Ectodermal cell (in vitro differentiated cells): ENCODE results near the gene TOP2B.

Experiments
- H3K27ac ChIP-seq: 2 replicates; pipeline ENCODE4 v1.7.0; 2013; ENCODE audit warnings: mild to moderate bottlenecking, low read depth, low read length; ENCODE audit not compliant: insufficient read depth, poor library complexity, severe bottlenecking
- H3K27me3 ChIP-seq: 2 replicates; pipeline ENCODE4 v1.7.0; 2013; ENCODE audit warnings: mild to moderate bottlenecking, low read length; ENCODE audit not compliant: insufficient read depth, control insufficient read depth, poor library complexity, severe bottlenecking
- H3K36me3 ChIP-seq: one replicate; pipeline ENCODE4 v1.7.0; 2013; ENCODE audit warnings: low read length; ENCODE audit not compliant: control insufficient read depth, insufficient read depth
- H3K4me1 ChIP-seq: one replicate; pipeline ENCODE4 v1.7.0; 2013; ENCODE audit warnings: low read length; ENCODE audit not compliant: control insufficient read depth, insufficient read depth
- H3K4me3 ChIP-seq: 2 replicates; pipeline ENCODE4 v1.7.0; 2013; ENCODE audit warnings: low read depth, low read length, control low read depth; ENCODE audit not compliant: insufficient read depth
- H3K9me3 ChIP-seq: 2 replicates; pipeline ENCODE4 v1.7.0; 2013; ENCODE audit warnings: mild to moderate bottlenecking, low read length, moderate library complexity; ENCODE audit not compliant: control insufficient read depth
- WGBS, 2 experiments: methylation state at CpG; one replicate each; pipeline ENCODE4 v1.1.7; 2013; ENCODE audit warnings: missing lambda C conversion rate in 2 of 2; 5-methylcytosine and 5-hydroxymethylcytosine counted together

TOP2B gene

GRCh38 chr3:25593001-25593400 lies 71.7 kb downstream of the TOP2B start:
- no peak overlapping the region for H3K4me3 ChIP-seq
- H3K9me3 ChIP-seq, result no peaks in the 10 kb centered on the region
- H3K27me3 ChIP-seq, result no peaks in the 10 kb centered on the region
- peaks cover 15% of the 10 kb centered on the region for H3K36me3 ChIP-seq
- H3K27ac ChIP-seq, result no peak overlapping the region
- H3K4me1 ChIP-seq, result no peaks in the 10 kb centered on the region

- Histone ChIP-seq H3K4me1 (no peaks in the 10 kb centered on the region), H3K4me3 (no peak overlapping the region), H3K27ac (no peak overlapping the region), H3K36me3 (peaks cover 10% of the 10 kb centered on the region), H3K27me3 (no peaks in the 10 kb centered on the region), H3K9me3 (no peaks in the 10 kb centered on the region)
- WGBS, 2 experiments, result 79 to 89% methylated on average over 3 of the region's 3 CpGs
Measured at GRCh38 chr3:25592510-25592968, 72.2 kb downstream of the TOP2B start.

DNA sequence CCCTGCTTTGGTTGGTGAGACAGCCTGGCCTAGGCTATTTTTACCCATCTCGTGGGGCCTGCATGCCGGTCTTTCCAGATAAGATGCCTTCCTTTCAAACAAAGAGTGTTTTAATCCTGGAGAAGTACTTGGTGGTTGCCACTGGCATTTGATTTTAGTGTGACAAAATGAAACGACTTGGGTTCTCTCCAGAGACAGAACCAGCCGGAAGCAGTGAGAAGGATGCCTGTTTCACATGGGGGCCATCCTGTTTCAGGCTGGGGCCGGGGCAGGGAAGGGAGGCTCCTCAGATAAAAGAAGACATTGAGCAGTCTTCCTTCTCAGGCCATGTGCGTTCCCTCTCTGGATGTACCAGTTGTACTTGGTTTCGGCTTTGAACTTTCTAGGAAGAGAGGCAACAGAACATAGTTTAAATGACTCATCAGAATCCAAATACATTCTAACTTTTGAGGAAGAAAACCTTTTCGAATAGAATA lies 74.9 kb downstream of the TOP2B start:
- Histone ChIP-seq H3K4me3 (no peak overlapping the region), H3K27ac (no peak overlapping the region), H3K4me1 (no peaks in the 10 kb centered on the region), H3K27me3 (no peaks in the 10 kb centered on the region), H3K36me3 (no peaks in the 10 kb centered on the region), H3K9me3 (no peaks in the 10 kb centered on the region)
- 92 to 94% methylated on average over 8 of the region's 8 CpGs for WGBS, 2 experiments

DNA sequence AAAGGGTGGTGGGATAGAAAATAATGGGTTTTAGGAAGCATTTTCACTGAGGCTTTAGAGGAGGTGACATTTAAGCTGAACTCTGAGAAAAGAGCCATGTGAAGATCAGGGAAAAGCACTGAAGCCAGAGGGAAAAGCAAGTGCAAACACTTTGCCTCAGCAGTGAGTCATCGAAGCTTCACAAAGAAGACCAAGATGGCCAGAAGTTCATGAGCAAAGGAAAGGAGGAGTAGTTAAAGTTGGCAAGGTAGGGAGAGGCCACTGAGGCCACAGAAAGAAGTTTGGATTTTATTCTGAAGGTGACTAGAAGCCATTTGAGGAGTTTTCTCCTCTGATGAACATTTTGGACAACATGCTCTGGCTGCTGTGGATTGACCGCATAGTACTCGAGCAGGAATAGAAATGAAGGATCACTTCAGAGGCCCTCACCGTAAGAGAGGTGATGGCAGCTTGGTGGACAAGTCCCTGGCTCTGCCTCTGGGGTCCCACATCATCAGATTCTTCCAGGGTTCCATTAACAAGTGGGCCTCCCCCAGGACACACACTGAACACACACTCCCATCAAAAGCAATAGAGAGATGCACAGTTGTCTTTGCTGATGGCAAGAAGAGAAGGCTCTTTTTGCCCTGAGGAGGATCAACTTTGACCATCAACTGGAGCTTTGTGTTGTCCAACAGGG lies 75.5 kb downstream of the TOP2B start:
- Histone ChIP-seq H3K27ac (no peak overlapping the region), H3K4me3 (no peak overlapping the region), H3K9me3 (no peaks in the 10 kb centered on the region), H3K27me3 (no peaks in the 10 kb centered on the region), H3K4me1 (no peaks in the 10 kb centered on the region), H3K36me3 (no peaks in the 10 kb centered on the region)
- 92 to 97% methylated on average over 4 of the region's 4 CpGs for WGBS, 2 experiments

DNA sequence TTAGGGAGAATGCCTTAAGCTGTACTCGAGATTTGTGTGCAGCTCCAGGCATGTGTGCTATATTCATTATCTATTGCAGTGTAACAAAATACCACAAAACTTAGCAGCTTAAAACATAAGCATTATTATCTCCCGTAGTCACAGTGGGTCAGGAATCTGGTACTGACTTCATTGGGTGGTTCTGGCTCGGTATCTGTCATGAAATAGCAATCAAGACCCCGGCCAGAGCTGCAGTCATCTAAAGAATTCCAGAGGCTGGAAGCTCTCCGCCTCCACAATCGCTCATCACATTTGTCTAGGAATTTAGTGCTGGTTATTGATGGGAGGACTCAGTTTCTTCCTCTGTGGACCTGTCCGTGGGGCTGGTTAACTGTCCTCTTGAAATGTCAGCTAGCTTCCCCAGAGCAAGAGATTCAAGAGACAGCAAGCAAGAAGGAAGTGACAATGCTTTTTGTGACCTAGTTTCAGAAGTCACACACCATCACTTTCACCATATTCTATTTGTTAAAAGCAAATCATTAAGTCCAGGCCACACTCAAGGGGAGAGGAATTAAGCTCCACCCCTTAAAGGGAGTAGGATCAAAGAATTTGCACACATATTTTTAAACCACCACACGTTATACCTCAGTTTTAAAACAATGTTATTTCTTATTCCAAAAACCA lies 76.1 kb downstream of the TOP2B start:
- H3K9me3 ChIP-seq, result no peaks in the 10 kb centered on the region
- H3K27me3 ChIP-seq, result no peaks in the 10 kb centered on the region
- 94 to 96% methylated on average over 7 of the region's 8 CpGs for WGBS, 2 experiments
- no peak overlapping the region for H3K4me3 ChIP-seq
- no peak overlapping the region for H3K27ac ChIP-seq
- no peaks in the 10 kb centered on the region for H3K4me1 ChIP-seq
- no peaks in the 10 kb centered on the region for H3K36me3 ChIP-seq

GRCh38 chr3:25587975-25588374 lies 76.7 kb downstream of the TOP2B start:
- no peaks in the 10 kb centered on the region for H3K36me3 ChIP-seq
- no peak overlapping the region for H3K27ac ChIP-seq
- H3K4me1 ChIP-seq, result no peaks in the 10 kb centered on the region
- H3K4me3 ChIP-seq, result no peak overlapping the region
- WGBS, 2 experiments, result 94 to 98% methylated on average over 2 of the region's 2 CpGs
- H3K9me3 ChIP-seq, result no peaks in the 10 kb centered on the region
- no peaks in the 10 kb centered on the region for H3K27me3 ChIP-seq

GRCh38 chr3:25587526-25587925 lies 77.2 kb downstream of the TOP2B start:
- WGBS, 2 experiments, result 89 to 90% methylated on average over 5 of the region's 5 CpGs
- H3K4me3 ChIP-seq, result no peak overlapping the region
- no peaks in the 10 kb centered on the region for H3K27me3 ChIP-seq
- no peaks in the 10 kb centered on the region for H3K9me3 ChIP-seq
- H3K36me3 ChIP-seq, result no peaks in the 10 kb centered on the region
- H3K27ac ChIP-seq, result no peak overlapping the region
- H3K4me1 ChIP-seq, result no peaks in the 10 kb centered on the region

- Histone ChIP-seq H3K27ac (no peak overlapping the region), H3K4me3 (no peak overlapping the region)
Measured at GRCh38 chr3:25587094-25587493, 77.6 kb downstream of the TOP2B start.

DNA sequence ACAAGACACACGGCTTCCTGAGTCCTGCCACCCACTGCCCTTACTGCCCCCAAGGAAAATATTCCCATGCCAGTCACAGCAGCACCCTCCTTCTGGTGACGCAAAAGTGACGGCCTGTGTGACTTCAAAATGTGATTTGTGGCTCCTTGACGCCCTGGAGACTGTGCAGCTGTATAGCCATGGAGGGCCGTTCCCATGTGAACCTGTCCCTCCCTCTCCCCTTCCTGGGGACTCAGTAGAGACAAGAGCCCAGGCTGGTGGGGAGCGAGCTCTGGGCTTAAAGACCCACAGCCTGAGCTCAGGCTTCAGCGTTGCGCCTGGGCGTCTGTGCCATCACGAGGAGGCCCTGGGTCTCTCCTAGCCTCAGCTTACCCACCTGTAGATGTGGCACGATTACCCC lies 78.2 kb downstream of the TOP2B start:
- no peak overlapping the region for H3K27ac ChIP-seq
- WGBS, 2 experiments, result 95% methylated on average over 11 of the region's 11 CpGs

More at GRCh38 chr3:25587094-25587493, 77.6 kb downstream of the TOP2B start:
- 83 to 100% methylated on average over 1 of the region's 1 CpG for WGBS, 2 experiments
- H3K4me1 ChIP-seq, result no peaks in the 10 kb centered on the region
- no peaks in the 10 kb centered on the region for H3K36me3 ChIP-seq
- no peaks in the 10 kb centered on the region for H3K27me3 ChIP-seq
- no peaks in the 10 kb centered on the region for H3K9me3 ChIP-seq

DNA sequence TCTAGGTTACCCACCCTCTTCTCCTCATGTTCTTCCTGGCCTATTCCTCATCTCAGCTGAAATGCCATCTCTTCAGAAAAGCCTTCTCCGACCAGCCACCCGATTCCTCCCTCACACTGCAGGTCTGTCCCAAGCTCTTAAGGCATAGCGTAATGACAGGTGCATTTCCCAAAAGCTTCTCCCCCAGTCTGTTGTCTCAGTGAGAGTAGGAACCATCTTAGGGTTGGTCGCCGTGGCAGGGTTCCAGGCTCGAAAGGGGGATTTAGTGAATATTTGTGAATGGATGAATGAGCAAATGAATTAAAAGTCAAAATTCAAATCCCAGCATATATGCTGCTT lies 78.6 kb downstream of the TOP2B start:
- H3K36me3 ChIP-seq, result no peaks in the 10 kb centered on the region
- no peak overlapping the region for H3K27ac ChIP-seq
- no peak overlapping the region for H3K4me3 ChIP-seq
- 96% methylated on average over 6 of the region's 6 CpGs for WGBS, 2 experiments
- H3K27me3 ChIP-seq, result no peaks in the 10 kb centered on the region
- H3K4me1 ChIP-seq, result no peaks in the 10 kb centered on the region
- no peaks in the 10 kb centered on the region for H3K9me3 ChIP-seq

More for the DNA sequence above, 78.2 kb downstream of the TOP2B start:
- no peak overlapping the region for H3K4me3 ChIP-seq
- H3K27me3 ChIP-seq, result no peaks in the 10 kb centered on the region
- H3K4me1 ChIP-seq, result no peaks in the 10 kb centered on the region
- H3K9me3 ChIP-seq, result no peaks in the 10 kb centered on the region
- H3K36me3 ChIP-seq, result no peaks in the 10 kb centered on the region
